A673 (cell line): Measurements from ENCODE around the gene CUX1. TPM values are rescaled to one million over a fixed set of nuclear protein-coding genes. Genes with fewer than 3 reads are reported as not detected.

Experiments
- BruUV-seq: library from RNA; stranded (reverse); fragments of 400-500 nt; replicated peaks from 2 replicates; lab custom pipeline; 2021; lab: Mats Ljungman, UMichigan
- CTCF ChIA-PET: fragments of 300-600 bp; sonication (Branson Sonifier 250); formaldehyde crosslinking; loops from one replicate; lab custom pipeline; 2022; ENCODE audit warnings: antibody characterized with exemption; lab: Charles Lee
- POLR2A ChIA-PET: fragments of 300-600 bp; sonication (Branson Sonifier 250); formaldehyde crosslinking; loops from one replicate; lab custom pipeline; 2022; ENCODE audit warnings: antibody characterized with exemption; ENCODE audit not compliant: low non-redundant PET; lab: Charles Lee
- DNase-seq: peaks from one replicate; pipeline ENCODE4 v3.0.0-alpha.2; 2015; ENCODE audit warnings: low spot score
- H3K27ac ChIP-seq: fragments of 200-600 bp; sonication (generic); 2 replicates; pipeline ENCODE4 v1.5.1; 2016; ENCODE audit warnings: mixed run types, low read depth, mild to moderate bottlenecking, mixed read lengths, antibody characterized with exemption, low read length; ENCODE audit not compliant: poor library complexity, severe bottlenecking
- H3K27me3 ChIP-seq: fragments of 200-600 bp; sonication (generic); replicated peaks from 2 replicates; pipeline ENCODE4 v1.6.1; 2017; ENCODE audit warnings: mixed run types, low read depth, mild to moderate bottlenecking, mixed read lengths, antibody characterized with exemption, low read length; ENCODE audit not compliant: insufficient read depth, poor library complexity
- H3K36me3 ChIP-seq: fragments of 200-600 bp; sonication (generic); 2 replicates; pipeline ENCODE4 v1.6.1; 2016; ENCODE audit warnings: mixed run types, mild to moderate bottlenecking, mixed read lengths, antibody characterized with exemption, low read length; ENCODE audit not compliant: insufficient read depth, poor library complexity, severe bottlenecking
- H3K4me1 ChIP-seq: fragments of 200-600 bp; sonication (generic); 2 replicates; pipeline ENCODE4 v1.6.1; 2017; ENCODE audit warnings: mixed run types, mild to moderate bottlenecking, mixed read lengths, antibody characterized with exemption, low read length; ENCODE audit not compliant: insufficient read depth, poor library complexity, severe bottlenecking
- H3K4me3 ChIP-seq: fragments of 200-600 bp; sonication (generic); 2 replicates; pipeline ENCODE4 v1.5.1; 2016; ENCODE audit warnings: low read depth, mixed run types, mild to moderate bottlenecking, mixed read lengths, low read length; ENCODE audit not compliant: poor library complexity, severe bottlenecking
- H3K9me3 ChIP-seq: fragments of 200-600 bp; sonication (generic); 2 replicates; pipeline ENCODE4 v1.6.1; 2016; ENCODE audit warnings: mixed run types, low read depth, mild to moderate bottlenecking, mixed read lengths, antibody characterized with exemption, low read length; ENCODE audit not compliant: poor library complexity, severe bottlenecking
- EZH2 ChIP-seq: fragments of 200-600 bp; sonication (generic); IDR thresholded peaks from 2 replicates; pipeline ENCODE4 v1.6.1; 2017; ENCODE audit warnings: borderline replicate concordance, low read depth, mild to moderate bottlenecking, mixed read lengths, antibody characterized with exemption, low read length; ENCODE audit not compliant: poor library complexity, severe bottlenecking
- intact Hi-C: fragments of 100-400 bp; cut with micrococcal nuclease; formaldehyde crosslinking; loops from one replicate; pipeline ENCODE4 v1.10.0; 2022; ENCODE audit not compliant: unreplicated experiment
- total RNA-seq: library from RNA; stranded (reverse); gene quantifications from 2 replicates; pipeline ENCODE4 v1.2.3, GENCODE V29; 2021
- TF ChIP-seq, protein P1 (sequence below): fragments of 300-800, 200-600 bp; sonication (generic); conservative IDR thresholded peaks from 2 replicates; pipeline ENCODE4 v1.5.1; 2017; ENCODE audit warnings: low read depth, mild to moderate bottlenecking, antibody characterized with exemption, low read length, moderate library complexity, mixed read lengths

The CUX1 gene
- total RNA-seq, 1 experiment from 2014 or later: 49.4 TPM

DNA sequence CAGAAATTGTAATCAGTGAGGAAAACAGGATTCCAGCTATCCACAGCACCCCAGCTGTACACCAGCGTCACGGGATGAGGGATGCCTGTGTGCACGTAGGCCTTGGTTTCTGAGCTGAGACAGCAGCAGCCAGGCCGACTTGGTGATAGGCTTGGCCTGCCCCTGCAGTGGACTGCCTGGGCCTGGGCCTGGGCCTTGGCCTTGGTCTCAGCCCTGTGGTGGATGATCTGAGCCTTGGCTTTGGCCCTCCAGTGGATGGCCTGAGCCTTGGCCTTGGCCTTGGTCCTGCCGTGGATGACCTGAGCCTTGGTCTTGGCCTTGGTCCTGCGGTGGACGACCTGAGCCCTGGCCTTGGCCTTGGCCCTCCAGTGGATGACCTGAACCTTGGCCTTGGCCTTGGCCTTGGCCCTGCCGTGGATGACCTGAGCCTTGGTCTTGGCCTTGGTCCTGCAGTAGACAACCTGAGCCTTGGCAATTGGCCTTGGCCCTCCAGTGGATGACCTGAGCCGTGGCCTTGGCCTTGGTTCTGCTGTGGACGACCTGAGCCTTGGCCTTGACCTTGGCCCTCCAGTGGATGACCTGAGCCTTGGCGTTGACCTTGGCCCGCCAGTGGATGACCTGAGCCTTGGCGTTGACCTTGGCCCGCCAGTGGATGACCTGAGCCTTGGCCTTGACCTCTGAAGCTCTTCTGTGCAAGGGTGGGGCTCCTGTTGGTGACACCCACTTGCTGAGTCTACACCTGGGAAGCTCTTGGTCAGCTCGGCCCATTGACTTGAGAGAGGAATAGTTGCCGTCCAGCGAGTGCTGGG, 93.8 kb downstream of the CUX1 start:
- Histone ChIP-seq H3K9me3 (no peaks in the 10 kb centered on the region), H3K36me3 (peaks cover 1% of the 10 kb centered on the region), H3K4me1 (no peaks in the 10 kb centered on the region), H3K27me3 (no peaks in the 10 kb centered on the region), H3K27ac (no peak overlapping the region), H3K4me3 (no peak overlapping the region)
- ChIA-PET CTCF (interaction anchor here (0.6 kb wide), 1 partner anchor 376 kb away, joined by 3 read pairs; no protein-coding TSS in a partner anchor), POLR2A (no interaction called here)
- intact Hi-C loops: no loop called here
- no peak for DNase-seq
- BruUV-seq: no TSS peak
- no peak for TF ChIP-seq EZH2
- TF ChIP-seq, protein P1, sequence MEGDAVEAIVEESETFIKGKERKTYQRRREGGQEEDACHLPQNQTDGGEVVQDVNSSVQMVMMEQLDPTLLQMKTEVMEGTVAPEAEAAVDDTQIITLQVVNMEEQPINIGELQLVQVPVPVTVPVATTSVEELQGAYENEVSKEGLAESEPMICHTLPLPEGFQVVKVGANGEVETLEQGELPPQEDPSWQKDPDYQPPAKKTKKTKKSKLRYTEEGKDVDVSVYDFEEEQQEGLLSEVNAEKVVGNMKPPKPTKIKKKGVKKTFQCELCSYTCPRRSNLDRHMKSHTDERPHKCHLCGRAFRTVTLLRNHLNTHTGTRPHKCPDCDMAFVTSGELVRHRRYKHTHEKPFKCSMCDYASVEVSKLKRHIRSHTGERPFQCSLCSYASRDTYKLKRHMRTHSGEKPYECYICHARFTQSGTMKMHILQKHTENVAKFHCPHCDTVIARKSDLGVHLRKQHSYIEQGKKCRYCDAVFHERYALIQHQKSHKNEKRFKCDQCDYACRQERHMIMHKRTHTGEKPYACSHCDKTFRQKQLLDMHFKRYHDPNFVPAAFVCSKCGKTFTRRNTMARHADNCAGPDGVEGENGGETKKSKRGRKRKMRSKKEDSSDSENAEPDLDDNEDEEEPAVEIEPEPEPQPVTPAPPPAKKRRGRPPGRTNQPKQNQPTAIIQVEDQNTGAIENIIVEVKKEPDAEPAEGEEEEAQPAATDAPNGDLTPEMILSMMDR: no peak

DNA sequence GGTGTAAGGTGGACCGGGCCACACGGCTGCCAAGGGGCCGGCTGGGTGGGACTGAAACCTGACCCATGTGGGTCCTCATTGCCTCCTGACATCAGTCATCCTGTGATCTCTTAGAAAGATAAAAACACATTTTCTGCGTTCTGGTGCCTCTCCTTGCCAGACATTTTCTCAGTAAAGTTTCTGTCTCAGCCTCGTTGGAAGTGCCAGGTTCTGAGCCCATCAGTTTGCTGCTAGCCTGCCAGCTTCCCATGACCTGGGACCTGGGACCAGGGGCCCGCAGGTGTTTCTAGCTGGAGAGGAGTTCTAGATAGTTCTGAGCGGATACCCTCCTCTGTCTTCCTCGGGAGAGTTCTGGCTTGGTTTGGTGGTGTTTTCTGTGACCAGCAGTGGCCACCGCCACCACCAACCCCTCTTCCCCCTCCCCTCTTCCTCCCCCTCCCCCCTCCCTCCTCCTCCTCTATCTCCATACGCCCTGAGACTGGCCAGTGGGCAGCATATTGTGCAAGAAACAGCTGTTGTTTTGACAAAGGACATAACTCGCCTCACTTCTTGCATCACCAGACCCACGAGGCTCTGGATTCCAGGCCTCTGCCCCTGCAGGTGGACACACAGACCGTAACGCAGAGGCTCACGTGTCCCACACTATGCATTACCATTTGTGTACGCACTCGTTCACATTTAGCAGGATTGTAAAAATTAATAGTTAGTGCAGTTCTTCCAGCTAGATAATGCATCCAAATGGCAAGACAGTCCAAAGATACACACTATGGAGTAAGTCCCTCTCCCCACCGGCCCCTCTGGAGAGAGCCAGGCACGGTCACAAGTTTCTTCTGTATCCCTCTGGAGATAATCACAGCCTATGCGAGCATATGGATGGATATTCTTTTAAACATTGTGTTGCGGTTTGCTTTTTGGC, 94.6 kb downstream of the CUX1 start:
- POLR2A ChIA-PET: interaction anchor here (0.5 kb wide), 1 partner anchor 84 kb away, joined by 15 read pairs; no protein-coding TSS in a partner anchor
- DNase-seq: no peak
- CTCF ChIA-PET: interaction anchor here (0.6 kb wide), 1 partner anchor 377 kb away, joined by 3 read pairs; no protein-coding TSS in a partner anchor
- Histone ChIP-seq H3K36me3 (peaks cover 4% of the 10 kb centered on the region), H3K9me3 (no peaks in the 10 kb centered on the region), H3K27ac (no peak overlapping the region), H3K4me1 (no peaks in the 10 kb centered on the region), H3K4me3 (no peak overlapping the region), H3K27me3 (no peaks in the 10 kb centered on the region)
- no peak for TF ChIP-seq EZH2
- TF ChIP-seq, protein P1: no peak
- intact Hi-C loops: no loop called here
- BruUV-seq: no TSS peak

DNA sequence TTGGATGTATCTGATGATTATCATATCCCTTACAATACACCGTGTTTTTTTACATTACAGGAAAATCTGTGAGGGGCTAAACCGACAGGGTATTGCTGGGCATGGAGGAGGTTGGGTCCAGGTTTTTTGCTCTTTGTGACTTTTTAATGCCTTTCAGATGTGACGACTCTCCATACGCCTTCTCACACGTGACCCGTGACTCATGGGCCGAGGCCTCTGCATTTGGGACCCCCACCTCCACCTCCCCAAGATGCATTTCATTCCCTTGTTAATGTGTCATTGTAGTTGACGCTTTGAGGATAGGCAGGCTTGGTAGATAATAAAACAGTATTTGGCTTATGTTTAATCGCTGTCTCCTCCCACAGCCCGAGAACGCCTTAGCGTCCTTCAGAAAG, 95.3 kb downstream of the CUX1 start:
- H3K4me3 ChIP-seq: no peak overlapping the region
- ChIA-PET CTCF (no interaction called here), POLR2A (interaction anchor here (0.5 kb wide), 1 partner anchor 85 kb away, joined by 15 read pairs; no protein-coding TSS in a partner anchor)
- H3K36me3 ChIP-seq: peaks cover 4% of the 10 kb centered on the region
- intact Hi-C loops: no loop called here
- no peak for DNase-seq
- H3K27ac ChIP-seq: no peak overlapping the region
- no TSS peak for BruUV-seq
- no peaks in the 10 kb centered on the region for H3K9me3 ChIP-seq
- TF ChIP-seq, protein P1: no peak
- TF ChIP-seq EZH2: no peak
- no peaks in the 10 kb centered on the region for H3K4me1 ChIP-seq
- H3K27me3 ChIP-seq: no peaks in the 10 kb centered on the region
